ENCODE results near the gene APC2. TPM values are rescaled to one million over a fixed set of nuclear protein-coding genes. Genes with fewer than 3 reads are reported as not detected.

The APC2 gene
- total RNA-seq, 1 experiment from 2014 or later, result 1.6 TPM

DNA sequence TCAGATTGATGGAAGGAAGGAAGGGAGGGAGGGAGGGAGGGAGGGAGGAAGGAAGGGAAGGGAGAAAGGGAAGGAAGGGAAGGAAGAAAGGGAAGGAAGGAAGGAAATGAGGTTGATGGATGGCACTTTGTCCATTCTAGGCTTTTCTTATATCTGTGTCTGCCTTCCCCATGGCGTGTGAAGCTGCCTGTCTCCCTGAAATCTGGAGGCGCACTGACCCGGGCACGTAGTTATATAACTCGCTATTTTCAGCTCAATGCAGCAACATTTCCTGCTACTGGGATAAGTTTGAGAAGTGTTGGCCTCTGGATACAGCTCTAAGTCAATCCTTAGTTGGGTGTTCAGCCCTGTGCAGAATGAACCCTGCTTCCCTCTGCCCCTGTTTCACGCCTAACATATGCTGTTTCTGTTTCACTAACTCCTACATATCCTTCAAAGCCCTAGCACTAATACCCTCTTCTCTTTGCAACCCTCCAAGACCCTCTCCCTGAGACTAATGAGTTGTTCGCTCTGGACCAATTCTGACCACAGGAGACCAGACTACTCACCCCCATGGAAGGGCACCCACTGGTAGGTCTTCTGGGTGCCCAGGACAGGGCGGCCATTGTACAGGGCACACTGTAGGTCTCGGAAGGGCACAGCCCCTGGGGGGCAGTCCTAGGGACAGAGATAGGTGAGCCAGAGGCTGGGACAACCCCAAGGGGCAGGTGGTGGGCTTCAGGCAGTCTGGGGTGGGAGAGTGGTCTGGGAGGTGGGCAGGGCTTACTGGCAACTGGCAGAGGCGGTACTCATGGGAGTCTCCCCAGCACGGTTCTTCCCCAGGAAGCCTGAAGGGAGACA, 59.9 kb downstream of the APC2 start:
- CTCF ChIA-PET, result no interaction called here
- intact Hi-C loops (cut with micrococcal nuclease; ENCODE audit: unreplicated experiment), result no loop called here
- no peaks in the 10 kb centered on the region for H3K9me3 ChIP-seq (ENCODE audit: insufficient read depth, low read depth)
- BruUV-seq (replicated peaks), result no TSS peak
- H3K36me3 ChIP-seq (ENCODE audit: low read depth), result no peaks in the 10 kb centered on the region
- no peaks in the 10 kb centered on the region for H3K79me2 ChIP-seq (ENCODE audit: low read depth)
- H3K27ac ChIP-seq, result no peak overlapping the region
- no peaks in the 10 kb centered on the region; the same call in 1 of the 2 replicates for H3K4me1 ChIP-seq (replicated peaks; ENCODE audit: insufficient read depth)
- H3K27me3 ChIP-seq (ENCODE audit: insufficient read depth, low read depth), result no peaks in the 10 kb centered on the region
- H4K20me1 ChIP-seq (ENCODE audit: insufficient read depth), result no peaks in the 10 kb centered on the region
- no peak overlapping the region for H3K4me2 ChIP-seq
- POLR2A ChIA-PET (ENCODE audit: unreplicated experiment), result no interaction called here
- no peak overlapping the region for H2AFZ ChIP-seq
- H3F3A ChIP-seq (ENCODE audit: insufficient read depth, low read depth), result peaks cover 8% of the 10 kb centered on the region
- no peak for TF ChIP-seq EZH2 (IDR thresholded peaks at IDR 0.05; ENCODE audit: low read depth)
- TF ChIP-seq, protein P1, sequence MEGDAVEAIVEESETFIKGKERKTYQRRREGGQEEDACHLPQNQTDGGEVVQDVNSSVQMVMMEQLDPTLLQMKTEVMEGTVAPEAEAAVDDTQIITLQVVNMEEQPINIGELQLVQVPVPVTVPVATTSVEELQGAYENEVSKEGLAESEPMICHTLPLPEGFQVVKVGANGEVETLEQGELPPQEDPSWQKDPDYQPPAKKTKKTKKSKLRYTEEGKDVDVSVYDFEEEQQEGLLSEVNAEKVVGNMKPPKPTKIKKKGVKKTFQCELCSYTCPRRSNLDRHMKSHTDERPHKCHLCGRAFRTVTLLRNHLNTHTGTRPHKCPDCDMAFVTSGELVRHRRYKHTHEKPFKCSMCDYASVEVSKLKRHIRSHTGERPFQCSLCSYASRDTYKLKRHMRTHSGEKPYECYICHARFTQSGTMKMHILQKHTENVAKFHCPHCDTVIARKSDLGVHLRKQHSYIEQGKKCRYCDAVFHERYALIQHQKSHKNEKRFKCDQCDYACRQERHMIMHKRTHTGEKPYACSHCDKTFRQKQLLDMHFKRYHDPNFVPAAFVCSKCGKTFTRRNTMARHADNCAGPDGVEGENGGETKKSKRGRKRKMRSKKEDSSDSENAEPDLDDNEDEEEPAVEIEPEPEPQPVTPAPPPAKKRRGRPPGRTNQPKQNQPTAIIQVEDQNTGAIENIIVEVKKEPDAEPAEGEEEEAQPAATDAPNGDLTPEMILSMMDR (conservative IDR thresholded peaks at IDR 0.05), result no peak
- DNase-seq, result no peak
- no peak overlapping the region for H3K4me3 ChIP-seq
- no peaks in the 10 kb centered on the region for H3K9me2 ChIP-seq (ENCODE audit: insufficient read depth)

DNA sequence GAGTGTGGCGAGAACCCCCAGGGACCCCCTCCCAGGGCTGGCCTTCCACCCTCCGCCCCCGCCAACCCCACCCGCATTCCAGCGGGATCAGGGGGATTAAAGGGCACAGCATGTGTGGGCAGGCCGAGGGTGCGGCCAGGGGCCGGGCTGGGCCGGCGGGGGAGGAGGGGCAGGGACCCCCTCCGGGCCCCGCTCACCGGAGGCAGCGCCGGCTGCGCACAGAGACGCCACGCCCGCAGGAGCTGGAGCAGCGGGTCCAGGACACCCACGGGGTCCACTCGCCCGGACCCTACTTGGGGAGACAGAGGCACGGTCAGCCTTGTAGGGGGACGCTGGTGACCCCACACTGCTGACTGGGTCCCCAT, 60.5 kb downstream of the APC2 start:
- Histone ChIP-seq H3K27ac (no peak overlapping the region), H3K9me2 (ENCODE audit: insufficient read depth) (no peaks in the 10 kb centered on the region), H3K4me3 (no peak overlapping the region), H3K79me2 (ENCODE audit: low read depth) (no peaks in the 10 kb centered on the region), H3K4me1 (replicated peaks; ENCODE audit: insufficient read depth) (no peaks in the 10 kb centered on the region; the same call in 1 of the 2 replicates), H3K27me3 (ENCODE audit: insufficient read depth, low read depth) (no peaks in the 10 kb centered on the region), H4K20me1 (ENCODE audit: insufficient read depth) (no peaks in the 10 kb centered on the region), H3K9me3 (ENCODE audit: insufficient read depth, low read depth) (no peaks in the 10 kb centered on the region), H2AFZ (no peak overlapping the region), H3F3A (ENCODE audit: insufficient read depth, low read depth) (peaks cover 8% of the 10 kb centered on the region), H3K4me2 (no peak overlapping the region), H3K36me3 (ENCODE audit: low read depth) (no peaks in the 10 kb centered on the region)
- intact Hi-C loops (cut with micrococcal nuclease; ENCODE audit: unreplicated experiment), result no loop called here
- TF ChIP-seq, protein P1 (conservative IDR thresholded peaks at IDR 0.05), result no peak
- TF ChIP-seq EZH2 (IDR thresholded peaks at IDR 0.05; ENCODE audit: low read depth), result no peak
- ChIA-PET POLR2A (ENCODE audit: unreplicated experiment) (no interaction called here), CTCF (no interaction called here)
- no TSS peak for BruUV-seq (replicated peaks)
- no peak for DNase-seq

DNA sequence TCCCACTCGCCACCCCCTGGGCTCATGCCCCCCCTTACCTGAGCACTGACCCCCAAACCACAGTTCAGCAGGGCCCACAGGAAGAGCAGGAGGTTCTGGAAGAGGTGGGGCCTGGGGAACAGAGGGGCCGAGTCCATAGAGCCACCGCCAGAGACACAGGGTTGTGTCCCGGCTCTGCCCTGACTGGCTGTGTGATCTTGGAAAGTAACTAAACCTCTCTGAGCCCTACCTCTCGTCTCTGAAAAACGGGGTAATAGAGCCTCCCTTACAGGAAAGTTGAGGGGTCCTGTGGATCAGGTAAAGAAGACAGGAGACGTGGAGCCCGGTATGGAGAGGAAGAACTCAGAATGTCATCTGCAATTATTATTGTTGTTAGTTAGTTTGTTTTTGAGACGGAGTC, 60.9 kb downstream of the APC2 start:
- H3K36me3 ChIP-seq (ENCODE audit: low read depth), result no peaks in the 10 kb centered on the region
- no peaks in the 10 kb centered on the region for H3K27me3 ChIP-seq (ENCODE audit: insufficient read depth, low read depth)
- no peak overlapping the region for H3K4me3 ChIP-seq
- BruUV-seq (replicated peaks), result no TSS peak
- H3K4me2 ChIP-seq, result no peak overlapping the region
- no peak for DNase-seq
- H3K79me2 ChIP-seq (ENCODE audit: low read depth), result no peaks in the 10 kb centered on the region
- ChIA-PET CTCF (no interaction called here), POLR2A (ENCODE audit: unreplicated experiment) (no interaction called here)
- H3K4me1 ChIP-seq (replicated peaks; ENCODE audit: insufficient read depth), result no peaks in the 10 kb centered on the region; the same call in 1 of the 2 replicates
- H2AFZ ChIP-seq, result no peak overlapping the region
- no peak overlapping the region for H3K27ac ChIP-seq
- no peaks in the 10 kb centered on the region for H4K20me1 ChIP-seq (ENCODE audit: insufficient read depth)
- TF ChIP-seq EZH2 (IDR thresholded peaks at IDR 0.05; ENCODE audit: low read depth), result no peak
- TF ChIP-seq, protein P1 (conservative IDR thresholded peaks at IDR 0.05), result no peak
- no peaks in the 10 kb centered on the region for H3K9me3 ChIP-seq (ENCODE audit: insufficient read depth, low read depth)
- H3K9me2 ChIP-seq (ENCODE audit: insufficient read depth), result no peaks in the 10 kb centered on the region
- intact Hi-C loops (cut with micrococcal nuclease; ENCODE audit: unreplicated experiment), result no loop called here
- peaks cover 8% of the 10 kb centered on the region for H3F3A ChIP-seq (ENCODE audit: insufficient read depth, low read depth)

Measured in PC-9 (cell line).